Right cardiac atrium (tissue), 5 donors: ENCODE data around the gene PTPRN2. TPM values are rescaled to one million over a fixed set of nuclear protein-coding genes. Genes with fewer than 3 reads are reported as not detected.
"Not testable (repeated sequence)": the region's sequence is repeated elsewhere in the genome, so short reads cannot be mapped to it uniquely, and the experiment has no call there.

Experiments
- ATAC-seq, 2 donors: fragments of 200-7000 bp; cut with Tn5 transposase; one replicate each; pipeline versions ENCODE4 v1.8.0 to v1.9.1; 2020; ENCODE audit warnings: moderate library complexity in 2 of 2, mild to moderate bottlenecking in 1 of 2
- DNase-seq, 3 donors: peaks; one replicate each; pipeline ENCODE4 v3.0.0-alpha.2; 2020
- H3K27ac ChIP-seq: one replicate; pipeline ENCODE4 v1.5.1; 2013; ENCODE audit warnings: mild to moderate bottlenecking, low read length, control low read depth, moderate library complexity
- H3K27me3 ChIP-seq: one replicate; pipeline ENCODE4 v1.6.1; 2013; ENCODE audit not compliant: control insufficient read depth, insufficient read depth
- H3K4me1 ChIP-seq: one replicate; pipeline ENCODE4 v1.6.1; 2013; ENCODE audit warnings: low read length; ENCODE audit not compliant: control insufficient read depth, insufficient read depth
- H3K4me3 ChIP-seq: one replicate; pipeline ENCODE4 v1.5.1; 2013; ENCODE audit warnings: low read length, control low read depth
- H3K9me3 ChIP-seq: one replicate; pipeline ENCODE4 v1.6.1; 2013; ENCODE audit warnings: low read length; ENCODE audit not compliant: control insufficient read depth
- WGBS: extraction: QIAGEN DNeasy Blood & Tissue Kit; methylation state at CpG from one replicate; pipeline ENCODE4 v1.1.7; 2013; 5-methylcytosine and 5-hydroxymethylcytosine counted together
- intact Hi-C, 4 donors: fragments of 100-400 bp; cut with DNase I; formaldehyde crosslinking; loops; one replicate each; pipeline versions ENCODE4 v1.11.0 to v1.14.0; 2022 to 2023
- polyA plus RNA-seq: library from polyadenylated mRNA; stranded (reverse); fragments of 200-250 nt; gene quantifications from one replicate; pipeline ENCODE4 v1.2.3, GENCODE V29; 2013
- total RNA-seq, 4 donors: library from RNA; stranded (reverse); fragmentation: NEBNext Ultra II Directional; extraction: Animal tissue kit (Norgen Biotek cat#: 25700); gene quantifications; one replicate each; pipeline ENCODE4 v1.2.1, GENCODE V29; 2021
- donor health status: healthy with polysubstance abuse.
- donor health status: DM: no; HTN: yes; CAD: no.
- donor health status: DM: no; HTN: no; CAD: no.
- donor health status: DM: no; HTN: yes; CAD: no; lungs with severe emphysema.
- donor health status: DM: yes; HTN: yes; CAD: no.

Gene PTPRN2
- total and polyA plus RNA-seq, 5 donors: 1.5 to 3.9 (median 1.9) TPM

DNA sequence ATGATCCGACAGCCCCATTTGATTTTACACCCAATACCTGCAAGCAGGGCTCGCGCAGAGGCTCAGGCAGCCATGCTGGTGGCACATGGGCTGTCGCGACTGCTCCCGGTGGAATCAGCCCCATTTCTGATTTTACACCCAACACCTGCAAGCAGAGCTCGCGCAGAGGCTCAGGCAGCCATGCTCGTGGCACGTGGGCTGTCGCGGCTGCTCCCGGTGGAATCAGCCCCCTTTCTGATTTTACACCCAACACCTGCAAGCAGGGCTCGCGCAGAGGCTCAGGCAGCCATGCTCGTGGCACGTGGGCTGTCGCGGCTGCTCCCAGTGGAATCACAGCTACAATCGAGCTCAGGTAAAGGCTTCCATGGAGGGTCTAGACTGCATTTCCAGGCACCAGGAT, 244.1 kb downstream of the PTPRN2 start:
- intact Hi-C loops: no loop called here
- DNase-seq: no peak
- Histone ChIP-seq H3K27me3 (no peaks in the 10 kb centered on the region), H3K27ac (no peak overlapping the region), H3K4me3 (no peak overlapping the region), H3K4me1 (no peaks in the 10 kb centered on the region), H3K9me3 (no peaks in the 10 kb centered on the region)
- WGBS: 93% methylated on average over 20 of the region's 20 CpGs
- no peak for ATAC-seq

DNA sequence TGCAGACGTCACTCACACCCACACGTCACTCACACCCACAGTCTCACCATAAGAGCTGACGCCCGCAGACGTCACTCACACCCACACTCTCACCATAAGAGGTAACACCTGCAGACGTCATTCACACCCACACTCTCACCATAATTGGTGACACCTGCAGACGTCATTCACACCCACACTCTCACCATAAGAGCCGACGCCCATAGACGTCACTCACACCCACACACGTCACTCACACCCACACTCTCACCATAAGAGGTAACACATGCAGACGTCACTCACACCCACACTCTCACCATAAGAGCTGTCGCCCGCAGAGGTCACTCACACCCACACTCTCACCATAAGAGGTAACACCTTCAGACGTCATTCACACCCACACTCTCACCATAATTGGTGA, 246.5 kb downstream of the PTPRN2 start:
- WGBS: 85% methylated on average over 15 of the region's 15 CpGs
- H3K4me1 ChIP-seq, H3K4me3 ChIP-seq, DNase-seq, H3K27me3 ChIP-seq, H3K9me3 ChIP-seq, intact Hi-C loops, ATAC-seq, H3K27ac ChIP-seq: not testable (repeated sequence)

DNA sequence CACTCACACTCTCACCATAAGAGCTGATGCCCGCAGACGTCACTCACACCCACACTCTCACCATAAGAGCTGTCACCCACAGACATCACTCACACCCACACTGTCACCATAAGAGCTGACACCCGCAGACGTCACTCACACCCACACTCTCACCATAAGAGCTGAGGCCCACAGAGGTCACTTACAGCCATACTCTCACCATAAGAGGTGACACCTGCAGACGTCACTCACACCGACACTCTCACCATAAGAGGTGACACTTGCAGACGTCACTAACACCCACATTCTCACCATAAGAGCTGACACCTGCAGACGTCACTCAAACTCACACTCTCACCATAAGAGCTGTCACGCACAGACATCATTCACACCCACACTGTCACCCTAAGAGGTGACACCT, 250.7 kb downstream of the PTPRN2 start:
- 75% methylated on average over 9 of the region's 9 CpGs for WGBS
- H3K4me1 ChIP-seq, H3K4me3 ChIP-seq, H3K9me3 ChIP-seq, DNase-seq, ATAC-seq, H3K27me3 ChIP-seq, intact Hi-C loops, H3K27ac ChIP-seq: not testable (repeated sequence)

DNA sequence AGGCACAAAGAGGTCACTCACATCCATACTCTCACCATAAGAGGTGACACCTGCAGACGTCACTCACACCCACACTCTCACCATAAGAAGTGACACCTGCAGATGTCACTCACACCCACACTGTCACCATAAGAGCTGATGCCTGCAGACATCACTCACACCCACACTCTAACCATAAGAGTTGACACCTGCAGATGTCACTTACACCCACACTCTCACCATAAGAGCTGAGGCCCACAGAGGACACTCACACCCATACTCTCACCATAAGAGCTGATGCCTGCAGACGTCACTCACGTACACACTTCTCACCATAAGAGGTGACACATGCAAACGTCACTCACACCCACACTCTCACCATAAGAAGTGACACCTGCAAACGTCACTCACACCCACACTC, 255.1 kb downstream of the PTPRN2 start:
- H3K27me3 ChIP-seq, DNase-seq, H3K9me3 ChIP-seq, ATAC-seq, intact Hi-C loops, H3K27ac ChIP-seq, H3K4me1 ChIP-seq, H3K4me3 ChIP-seq: not testable (repeated sequence)
- WGBS: 80% methylated on average over 4 of the region's 5 CpGs

DNA sequence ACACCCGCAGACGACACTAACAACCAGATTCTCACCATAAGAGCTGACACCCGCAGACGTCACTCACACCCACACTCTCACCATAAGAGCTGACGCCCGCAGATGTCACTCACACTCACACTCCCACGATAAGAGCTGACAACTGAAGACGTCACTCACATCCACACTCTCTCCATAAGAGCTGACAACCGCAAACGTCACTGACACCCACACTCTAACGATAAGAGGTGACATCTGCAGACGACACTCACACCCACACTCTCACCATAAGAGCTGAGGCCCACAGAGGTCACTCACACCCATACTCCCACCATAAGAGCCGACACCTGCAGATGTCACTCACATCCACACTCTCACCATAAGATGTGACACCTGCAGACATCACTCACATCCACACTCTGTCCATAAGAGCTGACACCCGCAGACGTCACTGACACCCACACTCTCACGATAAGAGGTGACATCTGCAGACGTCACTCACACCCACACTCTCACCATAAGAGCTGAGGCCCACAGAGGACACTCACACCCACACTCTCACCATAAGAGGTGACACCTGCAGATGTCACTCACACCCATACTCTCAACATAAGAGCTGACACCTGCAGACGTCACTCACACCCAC, 255.7 kb downstream of the PTPRN2 start:
- peak in 1 of 3 donors; percentile 13 for DNase-seq
- ATAC-seq, intact Hi-C loops, H3K4me3 ChIP-seq, H3K27me3 ChIP-seq, H3K4me1 ChIP-seq, H3K27ac ChIP-seq, H3K9me3 ChIP-seq: not testable (repeated sequence)
- 90% methylated on average over 18 of the region's 18 CpGs for WGBS

DNA sequence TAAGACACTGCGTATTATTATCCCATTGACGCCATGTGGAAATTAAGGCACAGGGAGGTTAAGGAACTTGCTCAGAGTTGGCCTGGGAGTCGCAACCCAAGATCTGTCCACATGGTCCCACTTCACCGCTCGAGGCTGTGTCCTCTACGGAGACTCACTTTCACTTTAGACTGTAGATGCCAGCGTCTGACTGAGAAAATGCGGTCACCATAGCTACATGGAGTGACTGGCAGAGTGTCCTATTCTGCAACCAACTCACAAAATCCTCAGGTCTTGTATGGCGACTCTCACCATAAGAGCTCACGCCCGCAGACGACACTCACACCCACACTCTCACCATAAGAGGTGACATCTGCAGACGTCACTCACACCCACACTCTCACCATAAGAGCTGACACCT, 257.9 kb downstream of the PTPRN2 start:
- ATAC-seq: no peak
- intact Hi-C loops: no loop called here
- no peak overlapping the region for H3K27ac ChIP-seq
- no peaks in the 10 kb centered on the region for H3K27me3 ChIP-seq
- H3K4me3 ChIP-seq: no peak overlapping the region
- WGBS: 93% methylated on average over 13 of the region's 13 CpGs
- no peak for DNase-seq
- no peaks in the 10 kb centered on the region for H3K4me1 ChIP-seq
- H3K9me3 ChIP-seq: no peaks in the 10 kb centered on the region

DNA sequence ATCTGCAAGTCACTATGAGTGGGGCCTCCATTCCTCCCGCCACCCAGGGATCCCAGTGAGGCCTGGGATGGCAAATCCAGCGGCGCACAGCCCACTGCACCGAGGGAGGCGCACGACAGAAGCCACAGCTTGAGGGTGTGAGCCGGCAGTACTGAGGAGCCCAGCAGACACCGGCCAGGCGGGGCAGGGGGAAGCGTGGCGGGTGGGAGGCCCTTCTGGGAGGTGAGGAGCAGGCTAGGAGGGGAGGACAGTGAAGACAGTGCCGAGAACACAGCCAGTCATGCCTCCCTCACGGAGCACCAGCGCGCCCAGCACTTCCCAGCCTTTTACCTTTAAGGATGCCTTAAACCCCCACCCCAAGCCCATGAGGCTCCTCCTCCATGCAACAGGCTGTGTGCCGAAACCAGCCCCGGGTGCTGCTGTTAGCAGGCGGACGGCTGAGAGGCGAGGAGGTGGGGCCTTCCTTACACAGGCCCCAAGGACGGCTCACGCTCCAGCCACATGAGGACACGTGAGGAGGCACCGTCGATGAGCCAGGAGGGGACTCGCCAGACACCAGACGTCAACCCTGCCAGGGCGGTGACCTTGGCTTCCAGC, 258.5 kb downstream of the PTPRN2 start:
- H3K27me3 ChIP-seq: no peaks in the 10 kb centered on the region
- H3K4me3 ChIP-seq: no peak overlapping the region
- intact Hi-C loops: no loop called here
- no peaks in the 10 kb centered on the region for H3K4me1 ChIP-seq
- no peak overlapping the region for H3K27ac ChIP-seq
- DNase-seq: peak in 1 of 3 donors; percentile 32
- H3K9me3 ChIP-seq: no peaks in the 10 kb centered on the region
- WGBS: 82% methylated on average over 28 of the region's 28 CpGs
- peak in 1 of 2 donors; percentile 19 for ATAC-seq

DNA sequence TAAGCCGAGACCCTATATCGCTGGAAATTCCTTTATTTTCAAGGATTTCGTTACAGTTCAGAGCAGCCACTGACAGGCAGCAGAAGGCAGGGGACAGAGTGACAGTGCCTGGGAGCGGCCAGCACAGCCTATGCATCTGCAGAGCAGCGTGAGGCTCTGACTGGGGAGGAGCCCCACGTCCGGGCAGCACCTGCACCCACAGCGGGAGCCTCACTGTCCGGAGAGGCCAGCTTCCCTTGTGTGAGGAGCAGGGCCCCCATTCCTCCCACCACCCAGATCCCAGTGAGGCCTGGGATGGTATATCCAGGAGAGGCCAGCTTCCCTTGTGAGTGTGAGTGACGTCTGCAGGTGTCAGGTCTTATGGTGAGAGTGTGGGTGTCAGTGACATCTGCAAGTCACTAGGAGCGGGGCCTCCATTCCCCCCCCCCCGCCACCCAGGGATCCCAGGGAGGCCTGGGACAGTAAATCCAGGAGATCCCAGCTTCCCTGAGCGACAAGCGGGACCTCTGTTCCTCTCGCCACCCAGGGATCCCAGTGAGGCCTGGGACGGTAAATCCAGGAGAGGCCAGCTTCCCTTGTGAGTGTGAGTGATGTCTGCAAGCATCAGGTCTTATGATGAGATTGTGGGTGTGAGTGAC, 259.1 kb downstream of the PTPRN2 start:
- H3K4me1 ChIP-seq: no peaks in the 10 kb centered on the region
- ATAC-seq (no peak), DNase-seq (peak in 1 of 3 donors; percentile 11)
- no peaks in the 10 kb centered on the region for H3K27me3 ChIP-seq
- no peaks in the 10 kb centered on the region for H3K9me3 ChIP-seq
- intact Hi-C loops: no loop called here
- 66% methylated on average over 16 of the region's 16 CpGs for WGBS
- H3K27ac ChIP-seq: no peak overlapping the region
- H3K4me3 ChIP-seq: no peak overlapping the region

DNA sequence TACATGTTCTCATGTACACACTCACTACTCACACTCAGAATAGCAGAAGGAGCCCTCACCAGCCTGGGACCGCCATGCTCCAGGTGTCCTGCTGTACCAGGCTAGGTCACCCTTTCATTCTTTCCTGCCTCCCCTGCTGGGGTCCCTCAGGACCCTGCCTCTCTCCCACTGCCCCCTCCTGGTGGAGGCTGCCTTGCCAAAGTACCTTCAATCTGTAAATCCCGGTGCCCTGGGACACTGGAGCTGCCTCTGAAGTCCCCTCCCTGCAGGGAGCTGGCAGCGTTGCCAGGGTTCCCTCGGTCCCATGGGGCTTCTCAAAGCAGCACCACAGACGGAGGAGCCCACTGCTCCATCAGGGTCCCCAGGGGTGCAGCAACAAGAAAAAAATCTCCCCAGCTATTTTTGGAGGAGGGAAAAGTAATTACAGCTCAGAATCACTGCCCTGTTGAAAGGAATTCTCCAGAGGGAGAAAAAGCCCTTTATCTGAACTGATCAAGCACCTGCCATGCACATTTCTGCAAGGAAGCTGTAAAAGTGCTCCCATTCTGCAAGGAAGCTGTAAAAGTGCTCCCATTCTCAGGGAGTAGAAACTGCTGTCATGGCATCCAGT, 259.9 kb downstream of the PTPRN2 start:
- H3K27ac ChIP-seq: no peak overlapping the region
- no peak for ATAC-seq
- peak in 1 of 3 donors; percentile 12 for DNase-seq
- H3K27me3 ChIP-seq: no peaks in the 10 kb centered on the region
- WGBS: 61% methylated on average over 5 of the region's 5 CpGs
- no peaks in the 10 kb centered on the region for H3K4me1 ChIP-seq
- no peak overlapping the region for H3K4me3 ChIP-seq
- H3K9me3 ChIP-seq: no peaks in the 10 kb centered on the region
- intact Hi-C loops: no loop called here

DNA sequence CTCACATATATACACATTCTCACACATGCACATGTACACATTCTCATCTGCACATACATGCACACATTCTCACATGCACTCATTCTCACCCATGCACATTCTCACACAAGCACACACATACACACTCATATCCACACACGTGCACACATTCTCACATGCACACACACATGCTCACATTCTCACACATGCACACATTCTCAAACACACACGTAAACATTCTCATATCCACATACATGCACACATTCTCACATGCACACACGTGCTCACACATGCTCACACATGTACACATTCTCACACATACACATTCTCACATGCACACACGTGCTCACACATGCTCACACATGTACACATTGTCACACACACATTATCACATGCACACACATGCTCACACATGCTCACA, 260.6 kb downstream of the PTPRN2 start:
- H3K27me3 ChIP-seq: no peaks in the 10 kb centered on the region
- DNase-seq (no peak), ATAC-seq (no peak)
- WGBS: 85% methylated on average over 4 of the region's 4 CpGs
- H3K9me3 ChIP-seq: no peaks in the 10 kb centered on the region
- no peaks in the 10 kb centered on the region for H3K4me1 ChIP-seq
- no peak overlapping the region for H3K4me3 ChIP-seq
- H3K27ac ChIP-seq: no peak overlapping the region
- intact Hi-C loops: no loop called here
